Measurements from ENCODE around the gene FGF9.
A peak's percentile ranks its signal among the peaks of the same experiment; 100 is the strongest.

GRCh38 chr13:21638319-21639282 is 32.3 kb upstream of the FGF9 start:
- TF ChIP-seq CTCF (IDR thresholded peaks at IDR 0.05 in 2 of 3, conservative IDR thresholded peaks at IDR 0.05 in 1 of 3; ENCODE audit: control insufficient read depth in 2 of 3, extremely low read depth in 1 of 3, insufficient read depth in 1 of 3, low read depth in 3 of 3, low read length in 3 of 3) (peak; percentile 58 to 67 (median 65)), MAX (IDR thresholded peaks at IDR 0.05; ENCODE audit: low read depth, low read length) (no peak), POLR2A (IDR thresholded peaks at IDR 0.05; ENCODE audit: low read depth, low read length) (no peak), FOS (IDR thresholded peaks at IDR 0.05; ENCODE audit: borderline replicate concordance, extremely low read depth, insufficient read length) (no peak), RFX5 (IDR thresholded peaks at IDR 0.05; ENCODE audit: low read depth, low read length) (no peak)

Data from GM12878 (cell line).